A549 (cell line): ENCODE measurements around the gene ANO8. TPM values are rescaled to one million over a fixed set of nuclear protein-coding genes. Genes with fewer than 3 reads are reported as not detected.

Experiments
- ATAC-seq, 2 experiments: fragments of 200-7000 bp in 1 of 2; fragments of >200 bp in 1 of 2; cut with Nextera tagmentation in 1 of 2; cut with Tn5 transposase in 1 of 2; 3 replicates each; pipeline versions ENCODE4 v1.8.0 to v1.9.1; 2018 to 2020; ENCODE audit warnings: mild to moderate bottlenecking in 1 of 2, moderate library complexity in 1 of 2
- CTCF ChIA-PET: fragments of 300-600 bp; sonication (Branson Sonifier 250); formaldehyde crosslinking; extraction: SDS; loops from one replicate; lab custom pipeline; 2021; ENCODE audit warnings: antibody characterized with exemption, inconsistent platforms; lab: Yijun Ruan, JAX
- POLR2A ChIA-PET: fragments of 350-600 bp; formaldehyde crosslinking; extraction: SDS; loops from one replicate; lab custom pipeline; 2021; ENCODE audit warnings: antibody characterized with exemption, inconsistent platforms; lab: Yijun Ruan, JAX
- DNase-seq, 2 experiments: peaks; one replicate each; pipeline versions ENCODE4 v3.0.0 to v3.0.0-alpha.2; 2011 to 2016; ENCODE audit warnings: low read depth in 1 of 2, low spot score in 1 of 2
- FAIRE-seq: peaks from 2 replicates; lab custom pipeline; 2011; peaks lifted over from hg19 to GRCh38; lab: Jason Lieb, UNC
- H3K27ac ChIP-seq, 2 experiments: fragments of >200 bp; sonication (Bioruptor Twin); formaldehyde crosslinking; 3 replicates each; pipeline ENCODE4 v1.5.1; 2016 to 2017
- H3K4me1 ChIP-seq: fragments of >200 bp; sonication (Bioruptor Twin); formaldehyde crosslinking; 3 replicates; pipeline ENCODE4 v1.6.1; 2016
- H3K4me2 ChIP-seq: fragments of >200 bp; sonication (Bioruptor Twin); formaldehyde crosslinking; 3 replicates; pipeline ENCODE4 v1.6.1; 2016
- H3K4me3 ChIP-seq: fragments of >200 bp; sonication (Bioruptor Twin); formaldehyde crosslinking; 3 replicates; pipeline ENCODE4 v1.5.1; 2016
- H3K9me3 ChIP-seq: fragments of >200 bp; sonication (Bioruptor Twin); formaldehyde crosslinking; 3 replicates; pipeline ENCODE4 v1.6.1; 2016
- ATOH8 ChIP-seq: fragments of 250-450 bp; sonication (Bioruptor Pico); IDR thresholded peaks from 2 replicates; pipeline ENCODE4 v1.5.0; 2020; ENCODE audit warnings: low read depth, mild to moderate bottlenecking, moderate library complexity
- BCL3 ChIP-seq: fragments of >200 bp; sonication (Bioruptor Twin); formaldehyde crosslinking; IDR thresholded peaks from 3 replicates; pipeline ENCODE4 v1.6.1; 2016
- CBX2 ChIP-seq: fragments of 200-600 bp; sonication (generic); IDR thresholded peaks from 2 replicates; pipeline ENCODE4 v1.6.1; 2016; ENCODE audit warnings: low read depth, mild to moderate bottlenecking, borderline replicate concordance
- CEBPB ChIP-seq, 2 experiments: fragments of >200 bp in 1 of 2; sonication (Bioruptor Twin) in 1 of 2; formaldehyde crosslinking in 1 of 2; IDR thresholded peaks; 2 replicates each; pipeline ENCODE4 v1.6.1; 2012 to 2016
- CHD2 ChIP-seq: fragments of 150-350 bp; IDR thresholded peaks from 2 replicates; pipeline ENCODE4 v1.6.1; 2014; ENCODE audit warnings: low read length; ENCODE audit not compliant: partially characterized antibody
- CHD4 ChIP-seq: fragments of 200-600 bp; sonication (generic); IDR thresholded peaks from 2 replicates; pipeline ENCODE4 v1.6.1; 2016; ENCODE audit warnings: antibody characterized with exemption, mild to moderate bottlenecking, borderline replicate concordance
- E2F6 ChIP-seq: IDR thresholded peaks from 2 replicates; pipeline ENCODE4 v1.6.1; 2012; ENCODE audit warnings: low read depth, borderline replicate concordance
- ESRRA ChIP-seq: fragments of 150-350 bp; IDR thresholded peaks from 2 replicates; pipeline ENCODE4 v1.6.1; 2014; ENCODE audit warnings: mild to moderate bottlenecking, low read length, borderline replicate concordance
- FOSL2 ChIP-seq, 2 experiments: fragments of 450-650 bp in 1 of 2; fragments of >200 bp in 1 of 2; sonication (Bioruptor Twin) in 1 of 2; formaldehyde crosslinking; IDR thresholded peaks; 2 replicates each; pipeline versions ENCODE4 v1.5.0 to v1.6.1; 2016 to 2020; ENCODE audit warnings: mild to moderate bottlenecking in 1 of 2, moderate library complexity in 1 of 2
- FOXS1 ChIP-seq: fragments of 250-450 bp; sonication (Bioruptor Pico); IDR thresholded peaks from 2 replicates; pipeline ENCODE4 v1.5.0; 2020; ENCODE audit warnings: mild to moderate bottlenecking, moderate library complexity
- GATA3 ChIP-seq: IDR thresholded peaks from 2 replicates; pipeline ENCODE4 v1.6.1; 2012; ENCODE audit warnings: borderline replicate concordance
- HEYL ChIP-seq: fragments of 250-450 bp; sonication (Bioruptor Pico); IDR thresholded peaks from 2 replicates; pipeline ENCODE4 v1.8.0; 2021; ENCODE audit warnings: mild to moderate bottlenecking, moderate library complexity
- HOXA7 ChIP-seq: fragments of 250-450 bp; sonication (Bioruptor Pico); IDR thresholded peaks from 2 replicates; pipeline ENCODE4 v1.5.0; 2020; ENCODE audit warnings: mild to moderate bottlenecking, moderate library complexity
- HOXB13 ChIP-seq: fragments of 250-450 bp; sonication (Bioruptor Pico); IDR thresholded peaks from 2 replicates; pipeline ENCODE4 v1.5.0; 2020; ENCODE audit warnings: low read depth, mild to moderate bottlenecking, moderate library complexity
- JUNB ChIP-seq: fragments of >200 bp; sonication (Bioruptor Twin); formaldehyde crosslinking; IDR thresholded peaks from 2 replicates; pipeline ENCODE4 v1.6.1; 2016
- POLR2A ChIP-seq: IDR thresholded peaks from 2 replicates; pipeline ENCODE4 v1.6.1; 2012; ENCODE audit warnings: mild to moderate bottlenecking, low read length
- POLR2AphosphoS2 ChIP-seq: conservative IDR thresholded peaks from 2 replicates; pipeline ENCODE4 v1.6.1; 2012; ENCODE audit warnings: low read length, improper control_type of control experiment, inconsistent platforms
- RARB ChIP-seq: fragments of 250-450 bp; sonication (Bioruptor Pico); IDR thresholded peaks from 2 replicates; pipeline ENCODE4 v1.8.0; 2021; ENCODE audit warnings: mild to moderate bottlenecking, moderate library complexity
- RCOR1 ChIP-seq: fragments of 150-350 bp; IDR thresholded peaks from 2 replicates; pipeline ENCODE4 v1.6.1; 2014; ENCODE audit warnings: antibody characterized with exemption, low read length, low read depth
- RFX5 ChIP-seq: fragments of 450-650 bp; IDR thresholded peaks from 2 replicates; pipeline ENCODE4 v1.7.1; 2014; ENCODE audit warnings: antibody characterized with exemption, mild to moderate bottlenecking, moderate library complexity
- TFCP2L1 ChIP-seq: fragments of 250-450 bp; sonication (Bioruptor Pico); IDR thresholded peaks from 2 replicates; pipeline ENCODE4 v1.5.0; 2021; ENCODE audit warnings: mild to moderate bottlenecking
- USF2 ChIP-seq: fragments of 450-650 bp; IDR thresholded peaks from 2 replicates; pipeline ENCODE4 v1.6.1; 2014; ENCODE audit warnings: antibody characterized with exemption
- WGBS: methylation state at CpG from one replicate; pipeline ENCODE4 v1.1.6; 2017; ENCODE audit errors: missing lambda C conversion rate; 5-methylcytosine and 5-hydroxymethylcytosine counted together
- polyA plus RNA-seq, 4 experiments: library from polyadenylated mRNA; depleted of rRNA in 3 of 4; stranded (reverse); fragments of >200 nt; fragmentation: RNase III in 1 of 4; extraction: RNeasy Plus Mini Kit Qiagen cat#74134 plus additional on column Dnase treatment in 1 of 4; gene quantifications; 2 replicates in 3 of 4; 3 replicates in 1 of 4; pipeline ENCODE4 v1.2.3, GENCODE V29; 2011 to 2017

Gene ANO8
- polyA plus RNA-seq, 2 of the 4 experiments (the other 2 are of a cell fraction) = 2.2 to 5.5 TPM

- TF ChIP-seq HOXA7 (CRISPR knock-in tag) (no peak), FOXS1 (CRISPR knock-in tag) (no peak), BCL3 (no peak), POLR2A (no peak), CEBPB (IDR thresholded peaks at IDR 0.05) (no peak)
These were observed 6.8 kb downstream of the ANO8 start (continued) for GRCh38 chr19:17327654-17328516.

- TF ChIP-seq CHD2 (no peak), CHD4 (no peak), FOSL2 (IDR thresholded peaks at IDR 0.05) (no peak), FOSL2 (CRISPR knock-in tag; IDR thresholded peaks at IDR 0.05) (no peak), USF2 (no peak), JUNB (no peak), TFCP2L1 (no peak), POLR2A (no peak), RFX5 (no peak), ATOH8 (CRISPR knock-in tag) (no peak), CBX2 (no peak), HOXB13 (no peak), HEYL (CRISPR knock-in tag) (no peak), GATA3 (no peak), RCOR1 (no peak), ESRRA (no peak), POLR2AphosphoS2 (no peak), RARB (CRISPR knock-in tag) (no peak), E2F6 (no peak)
- TF ChIP-seq, all 56 proteins: peak for 0
- FAIRE-seq = no peak
- Histone ChIP-seq H3K4me3 (no peak overlapping the region), H3K4me2 (no peak overlapping the region), H3K27ac (no peak overlapping the region), H3K4me1 (no peaks in the 10 kb centered on the region), H3K9me3 (no peaks in the 10 kb centered on the region)
- ChIA-PET CTCF (interaction anchor here (1.0 to 1.1 kb wide), 3 partner anchors 9 to 16 kb away, joined by 3 to 6 read pairs (median 4); no protein-coding TSS in a partner anchor), POLR2A (no interaction called here)
- ATAC-seq = no peak
- 98% methylated on average over 17 of the region's 27 CpGs for WGBS
- DNase-seq = no peak
These were observed 7.5 kb downstream of the ANO8 start for GRCh38 chr19:17327068-17327653.
